Mucosa of descending colon (tissue), 3 donors: ENCODE data around the gene ZDHHC11. TPM values are rescaled to one million over a fixed set of nuclear protein-coding genes. Genes with fewer than 3 reads are reported as not detected.
"Not testable (repeated sequence)": the region's sequence is repeated elsewhere in the genome, so short reads cannot be mapped to it uniquely, and the experiment has no call there.

ENCODE experiments used
- ATAC-seq: fragments of 200-7000 bp; cut with Tn5 transposase; one replicate; pipeline ENCODE4 v1.9.1; 2020; ENCODE audit warnings: mild to moderate bottlenecking, moderate library complexity
- DNase-seq, 3 donors: peaks; one replicate each; pipeline ENCODE4 v3.0.0-alpha.2; 2020
- H3K36me3 ChIP-seq: fragments of 200-600 bp; one replicate; pipeline ENCODE4 v1.8.0; 2021; ENCODE audit warnings: low read depth, mild to moderate bottlenecking
- H3K4me1 ChIP-seq: fragments of 200-600 bp; one replicate; pipeline ENCODE4 v1.8.0; 2021; ENCODE audit warnings: low read depth, mild to moderate bottlenecking
- H3K4me3 ChIP-seq: fragments of 200-600 bp; one replicate; pipeline ENCODE4 v1.8.0; 2021; ENCODE audit warnings: mild to moderate bottlenecking
- H3K9me3 ChIP-seq: fragments of 200-600 bp; one replicate; pipeline ENCODE4 v1.8.0; 2021; ENCODE audit warnings: mild to moderate bottlenecking
- CTCF ChIP-seq: fragments of 200-600 bp; IDR thresholded peaks from one replicate; pipeline ENCODE4 v1.8.0; 2022; ENCODE audit warnings: antibody characterized with exemption, mild to moderate bottlenecking
- intact Hi-C, 2 donors: fragments of 100-400 bp; cut with DNase I in 1 of 2; cut with micrococcal nuclease in 1 of 2; formaldehyde crosslinking; loops; one replicate each; pipeline versions ENCODE4 v1.11.0 to v1.11.1; 2022; cut with DNase I, micrococcal nuclease
- total RNA-seq, 3 donors: library from RNA; stranded (reverse); fragmentation: NEBNext Ultra II Directional in 2 of 3; extraction: Animal tissue kit (Norgen Biotek cat#: 25700) in 2 of 3; gene quantifications; one replicate each; pipeline versions ENCODE4 v1.2.1 to v1.2.4, GENCODE V29; 2021 to 2023
- donor health status: DM: no; HTN: no; CAD: no; lungs with moderate emphysema.
- donor health status: DM: no; HTN: no; CAD: no.
- donor health status: DM: no; HTN: yes; CAD: no.

Gene ZDHHC11
- total RNA-seq, 3 donors from 2014 or later: 4.6 to 11.1 (median 7.0) TPM

GRCh38 chr5:769485-770145, 81.2 kb downstream of the ZDHHC11 start:
- ATAC-seq, H3K4me1 ChIP-seq, intact Hi-C loops, H3K36me3 ChIP-seq, H3K4me3 ChIP-seq, H3K9me3 ChIP-seq: not testable (repeated sequence)
- DNase-seq: peak in 2 of 3 donors; percentile 7 to 12

GRCh38 chr5:766666-767431, 83.9 kb downstream of the ZDHHC11 start:
- Histone ChIP-seq H3K4me1 (no peaks in the 10 kb centered on the region), H3K36me3 (no peaks in the 10 kb centered on the region), H3K9me3 (no peaks in the 10 kb centered on the region), H3K4me3 (no peak overlapping the region)
- no peak for ATAC-seq
- DNase-seq: no peak
- intact Hi-C loops: no loop called here
- no peak for TF ChIP-seq CTCF

- intact Hi-C loops: no loop called here
- Histone ChIP-seq H3K4me1 (no peaks in the 10 kb centered on the region), H3K36me3 (no peaks in the 10 kb centered on the region), H3K4me3 (no peak overlapping the region), H3K9me3 (no peaks in the 10 kb centered on the region)
- DNase-seq: no peak
- no peak for TF ChIP-seq CTCF
- ATAC-seq: no peak
Measured at GRCh38 chr5:765948-766631, 84.7 kb downstream of the ZDHHC11 start.

- Histone ChIP-seq H3K36me3 (no peaks in the 10 kb centered on the region), H3K4me1 (peaks cover 6% of the 10 kb centered on the region), H3K4me3 (no peak overlapping the region), H3K9me3 (no peaks in the 10 kb centered on the region)
- no peak for DNase-seq
- no peak for ATAC-seq
- intact Hi-C loops: no loop called here
- no peak for TF ChIP-seq CTCF
Measured at GRCh38 chr5:763998-764781, 86.6 kb downstream of the ZDHHC11 start.

GRCh38 chr5:763397-763796, 87.4 kb downstream of the ZDHHC11 start:
- no peak for ATAC-seq
- Histone ChIP-seq H3K36me3 (no peaks in the 10 kb centered on the region), H3K4me3 (no peak overlapping the region), H3K9me3 (no peaks in the 10 kb centered on the region), H3K4me1 (peaks cover 14% of the 10 kb centered on the region)
- no peak for TF ChIP-seq CTCF
- DNase-seq: no peak
- intact Hi-C loops: no loop called here

- H3K4me3 ChIP-seq, DNase-seq, intact Hi-C loops, H3K36me3 ChIP-seq, H3K9me3 ChIP-seq, ATAC-seq: not testable (repeated sequence)
- H3K4me1 ChIP-seq: peaks cover 18% of the 10 kb centered on the region
Measured at GRCh38 chr5:762996-763395, 87.8 kb downstream of the ZDHHC11 start.
